Activated T-cell treated with anti-CD3 and anti-CD28 coated beads, Interleukin-2, amount 50 U/mL, for 72 hours (primary cell): ENCODE data around the gene COL18A1. TPM values are rescaled to one million over a fixed set of nuclear protein-coding genes. Genes with fewer than 3 reads are reported as not detected.

Experiments used
- ATAC-seq, 2 donors: fragments of 150-1000 bp; cut with Tn5 transposase; replicated peaks in 1 of 2; 2 replicates each; pipeline ENCODE4 v1.10.0; 2021; ENCODE audit warnings: moderate library complexity in 2 of 2, mild to moderate bottlenecking in 1 of 2
- DNase-seq, 2 donors: peaks; one replicate each; pipeline ENCODE4 v3.0.0; 2021 to 2022; ENCODE audit warnings: mixed read lengths in 1 of 2
- H3K27ac Mint-ChIP-seq: one replicate; pipeline ENCODE4 v1.8.0; 2022; ENCODE audit warnings: mild to moderate bottlenecking, moderate library complexity, mixed read lengths
- H3K27me3 Mint-ChIP-seq: one replicate; pipeline ENCODE4 v1.8.0; 2022; ENCODE audit warnings: low read depth, mixed read lengths
- H3K36me3 Mint-ChIP-seq, 2 donors: one replicate each; pipeline ENCODE4 v1.8.0; 2022; ENCODE audit warnings: mixed read lengths in 2 of 2, mild to moderate bottlenecking in 1 of 2; ENCODE audit not compliant: insufficient read depth in 2 of 2
- H3K4me1 Mint-ChIP-seq: one replicate; pipeline ENCODE4 v1.8.0; 2022; ENCODE audit warnings: low read depth, mixed read lengths
- H3K4me3 Mint-ChIP-seq, 2 donors: one replicate each; pipeline ENCODE4 v1.8.0; 2022; ENCODE audit warnings: mild to moderate bottlenecking in 2 of 2, mixed read lengths in 2 of 2, moderate library complexity in 2 of 2
- H3K9me3 Mint-ChIP-seq, 2 donors: one replicate each; pipeline ENCODE4 v1.8.0; 2022; ENCODE audit warnings: mixed read lengths in 2 of 2
- total RNA-seq, 2 donors: library from RNA; stranded (reverse); gene quantifications; one replicate each; pipeline ENCODE4 v1.2.3, GENCODE V29; 2022

COL18A1 gene
- total RNA-seq, 2 donors from 2014 or later, result 4.9 to 7.5 TPM

GRCh38 chr21:45550522-45551210 is 145.7 kb downstream of the COL18A1 start:
- Mint-ChIP-seq H3K9me3 (no peaks in the 10 kb centered on the region), H3K4me1 (peaks cover 41% of the 10 kb centered on the region), H3K27ac (peak overlapping the region; percentile 100), H3K4me3 (peak overlapping the region; percentile 89 to 94), H3K36me3 (peaks cover 1 to 3% of the 10 kb centered on the region in 2 donors), H3K27me3 (no peaks in the 10 kb centered on the region)
- DNase-seq (peak; percentile 77 to 78), ATAC-seq (peak; percentile 64 to 65)

- H3K4me1 Mint-ChIP-seq, result peaks cover 41% of the 10 kb centered on the region
- H3K36me3 Mint-ChIP-seq, result peaks cover 1 to 3% of the 10 kb centered on the region in 2 donors
Observed at GRCh38 chr21:45551316-45551715, 146.4 kb downstream of the COL18A1 start.

GRCh38 chr21:45551783-45552695 is 147.1 kb downstream of the COL18A1 start:
- Mint-ChIP-seq H3K4me3 (peak overlapping the region; percentile 89 to 94), H3K4me1 (peaks cover 41% of the 10 kb centered on the region), H3K36me3 (peaks cover 1 to 3% of the 10 kb centered on the region in 2 donors), H3K27ac (peak overlapping the region; percentile 100), H3K27me3 (no peaks in the 10 kb centered on the region), H3K9me3 (no peaks in the 10 kb centered on the region)
- ATAC-seq, result peak; percentile 1 to 5
- peak in 1 of 2 donors; percentile 31 for DNase-seq

More at GRCh38 chr21:45551316-45551715, 146.4 kb downstream of the COL18A1 start:
- H3K27ac Mint-ChIP-seq, result peak overlapping the region; percentile 100
- DNase-seq (peak; percentile 59), ATAC-seq (peak; percentile 65 to 66)
- H3K27me3 Mint-ChIP-seq, result no peaks in the 10 kb centered on the region
- H3K4me3 Mint-ChIP-seq, result peak overlapping the region; percentile 89 to 94
- no peaks in the 10 kb centered on the region for H3K9me3 Mint-ChIP-seq

GRCh38 chr21:45552696-45553391 is 147.9 kb downstream of the COL18A1 start:
- ATAC-seq, result no peak
- H3K4me3 Mint-ChIP-seq, result peak overlapping the region; percentile 41 to 68
- H3K9me3 Mint-ChIP-seq, result no peaks in the 10 kb centered on the region
- peaks cover 41% of the 10 kb centered on the region for H3K4me1 Mint-ChIP-seq
- H3K27ac Mint-ChIP-seq, result peak overlapping the region; percentile 82
- H3K27me3 Mint-ChIP-seq, result no peaks in the 10 kb centered on the region
- no peak for DNase-seq
- peaks cover 1 to 3% of the 10 kb centered on the region in 2 donors for H3K36me3 Mint-ChIP-seq

- Mint-ChIP-seq H3K27me3 (no peaks in the 10 kb centered on the region), H3K27ac (peak overlapping the region; percentile 98), H3K36me3 (peaks cover 1 to 3% of the 10 kb centered on the region in 2 donors), H3K9me3 (no peaks in the 10 kb centered on the region), H3K4me3 (peak overlapping the region; percentile 82 to 96), H3K4me1 (peaks cover 35% of the 10 kb centered on the region)
- peak; percentile 58 to 65 for ATAC-seq
- DNase-seq, result peak; percentile 87 to 96
Observed at GRCh38 chr21:45554477-45555175, 149.7 kb downstream of the COL18A1 start.

GRCh38 chr21:45555251-45555556 is 150.2 kb downstream of the COL18A1 start:
- Mint-ChIP-seq H3K27ac (no peak overlapping the region), H3K9me3 (no peaks in the 10 kb centered on the region), H3K4me3 (peak overlapping the region in 1 of 2 donors; percentile 47), H3K27me3 (peaks cover 1% of the 10 kb centered on the region), H3K36me3 (peaks cover 1 to 3% of the 10 kb centered on the region in 2 donors), H3K4me1 (peaks cover 32% of the 10 kb centered on the region)
- ATAC-seq, result no peak
- no peak for DNase-seq

- Mint-ChIP-seq H3K27ac (no peak overlapping the region), H3K27me3 (peaks cover 5% of the 10 kb centered on the region), H3K36me3 (peaks cover 1 to 3% of the 10 kb centered on the region in 2 donors), H3K4me3 (peak overlapping the region; percentile 62 to 70), H3K4me1 (peaks cover 26% of the 10 kb centered on the region), H3K9me3 (no peaks in the 10 kb centered on the region)
- peak; percentile 54 to 60 for ATAC-seq
- DNase-seq, result peak; percentile 57 to 76
Observed at GRCh38 chr21:45555557-45556301, 150.8 kb downstream of the COL18A1 start.

GRCh38 chr21:45556302-45556644 is 151.3 kb downstream of the COL18A1 start:
- Mint-ChIP-seq H3K9me3 (no peaks in the 10 kb centered on the region), H3K4me1 (peaks cover 21% of the 10 kb centered on the region), H3K36me3 (peaks cover 1 to 3% of the 10 kb centered on the region in 2 donors), H3K4me3 (no peak overlapping the region), H3K27me3 (peaks cover 5% of the 10 kb centered on the region), H3K27ac (no peak overlapping the region)
- no peak for ATAC-seq
- DNase-seq, result no peak

GRCh38 chr21:45556645-45557615 is 152.0 kb downstream of the COL18A1 start:
- H3K27ac Mint-ChIP-seq, result no peak overlapping the region

GRCh38 chr21:45557616-45558043 is 152.7 kb downstream of the COL18A1 start:
- H3K4me3 Mint-ChIP-seq, result no peak overlapping the region
- peaks cover 0 to 3% of the 10 kb centered on the region in 2 donors for H3K36me3 Mint-ChIP-seq
- ATAC-seq (no peak), DNase-seq (no peak)
- no peaks in the 10 kb centered on the region for H3K9me3 Mint-ChIP-seq
- H3K4me1 Mint-ChIP-seq, result peaks cover 11% of the 10 kb centered on the region
- H3K27ac Mint-ChIP-seq, result no peak overlapping the region
- peaks cover 11% of the 10 kb centered on the region for H3K27me3 Mint-ChIP-seq

More at GRCh38 chr21:45556645-45557615, 152.0 kb downstream of the COL18A1 start:
- H3K4me3 Mint-ChIP-seq, result peak overlapping the region; percentile 27 to 58
- peaks cover 0 to 3% of the 10 kb centered on the region in 2 donors for H3K36me3 Mint-ChIP-seq
- DNase-seq (no peak), ATAC-seq (no peak)
- H3K9me3 Mint-ChIP-seq, result no peaks in the 10 kb centered on the region
- H3K27me3 Mint-ChIP-seq, result peaks cover 5% of the 10 kb centered on the region
- H3K4me1 Mint-ChIP-seq, result peaks cover 14% of the 10 kb centered on the region

GRCh38 chr21:45558044-45558721 is 153.2 kb downstream of the COL18A1 start:
- ATAC-seq, result no peak
- Mint-ChIP-seq H3K27ac (no peak overlapping the region), H3K4me1 (peaks cover 8% of the 10 kb centered on the region), H3K27me3 (peaks cover 17% of the 10 kb centered on the region), H3K4me3 (no peak overlapping the region), H3K9me3 (no peaks in the 10 kb centered on the region), H3K36me3 (peaks cover 0 to 3% of the 10 kb centered on the region in 2 donors)
- DNase-seq, result no peak
